ENCODE data around the gene RAP1A. TPM values are rescaled to one million over a fixed set of nuclear protein-coding genes. Genes with fewer than 3 reads are reported as not detected.

RAP1A gene
- total RNA-seq, 4 donors from 2014 or later: 61.4 to 167 (median 95.0) TPM

- TF ChIP-seq, protein P1, sequence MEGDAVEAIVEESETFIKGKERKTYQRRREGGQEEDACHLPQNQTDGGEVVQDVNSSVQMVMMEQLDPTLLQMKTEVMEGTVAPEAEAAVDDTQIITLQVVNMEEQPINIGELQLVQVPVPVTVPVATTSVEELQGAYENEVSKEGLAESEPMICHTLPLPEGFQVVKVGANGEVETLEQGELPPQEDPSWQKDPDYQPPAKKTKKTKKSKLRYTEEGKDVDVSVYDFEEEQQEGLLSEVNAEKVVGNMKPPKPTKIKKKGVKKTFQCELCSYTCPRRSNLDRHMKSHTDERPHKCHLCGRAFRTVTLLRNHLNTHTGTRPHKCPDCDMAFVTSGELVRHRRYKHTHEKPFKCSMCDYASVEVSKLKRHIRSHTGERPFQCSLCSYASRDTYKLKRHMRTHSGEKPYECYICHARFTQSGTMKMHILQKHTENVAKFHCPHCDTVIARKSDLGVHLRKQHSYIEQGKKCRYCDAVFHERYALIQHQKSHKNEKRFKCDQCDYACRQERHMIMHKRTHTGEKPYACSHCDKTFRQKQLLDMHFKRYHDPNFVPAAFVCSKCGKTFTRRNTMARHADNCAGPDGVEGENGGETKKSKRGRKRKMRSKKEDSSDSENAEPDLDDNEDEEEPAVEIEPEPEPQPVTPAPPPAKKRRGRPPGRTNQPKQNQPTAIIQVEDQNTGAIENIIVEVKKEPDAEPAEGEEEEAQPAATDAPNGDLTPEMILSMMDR (IDR thresholded peaks at IDR 0.05; ENCODE audit: low read depth): no peak
Measured at GRCh38 chr1:111611986-111612385, 7.6 kb upstream of the RAP1A start.

GRCh38 chr1:111615870-111616715, 3.5 kb upstream of the RAP1A start:
- TF ChIP-seq, protein P1 (IDR thresholded peaks at IDR 0.05; ENCODE audit: low read depth): no peak

DNA sequence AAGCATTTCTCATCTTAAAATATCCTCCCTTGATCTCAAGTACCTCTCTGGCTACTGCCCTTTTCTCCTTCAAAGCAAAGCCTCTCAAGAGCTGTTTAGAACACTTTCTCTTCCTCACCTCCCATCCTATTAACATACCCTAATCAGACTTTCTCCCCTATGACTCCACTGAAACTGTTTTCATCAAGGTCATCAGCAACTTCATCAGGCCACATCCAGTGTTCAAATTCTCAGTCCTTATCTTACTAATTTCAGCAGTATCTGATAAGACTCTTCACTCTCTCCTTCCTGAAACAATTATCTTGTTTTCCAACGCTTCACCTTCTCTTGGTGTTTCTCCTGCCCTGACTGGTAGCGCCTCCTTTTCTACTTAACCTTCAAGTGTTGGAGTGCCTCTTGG, 1.5 kb upstream of the RAP1A start:
- TF ChIP-seq, protein P1 (IDR thresholded peaks at IDR 0.05; ENCODE audit: low read depth): no peak

- TF ChIP-seq, protein P1 (IDR thresholded peaks at IDR 0.05; ENCODE audit: low read depth): no peak
Measured at GRCh38 chr1:111618961-111619634, 491 bp upstream of the RAP1A start.

GRCh38 chr1:111620441-111620971, 917 bp downstream of the RAP1A start:
- TF ChIP-seq, protein P1 (IDR thresholded peaks at IDR 0.05; ENCODE audit: low read depth): no peak

DNA sequence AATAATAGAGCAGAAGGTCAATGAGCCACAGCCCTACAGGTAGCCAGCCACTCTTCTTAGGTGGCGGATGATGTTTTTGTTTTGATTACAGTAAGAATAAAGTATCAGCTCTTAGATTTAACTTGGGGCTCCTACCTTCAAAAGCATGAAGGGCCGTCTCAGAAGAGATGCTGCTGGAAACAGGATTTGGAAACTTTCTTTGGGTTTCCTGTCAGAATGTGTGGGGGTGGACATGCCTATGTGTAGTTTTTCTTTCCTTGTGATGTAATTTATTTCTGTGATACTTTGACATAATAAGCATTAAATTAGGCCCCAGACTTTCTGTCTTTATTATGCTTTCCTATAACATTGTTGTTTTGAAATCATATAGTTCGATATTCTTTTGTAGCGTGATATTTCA, 1.5 kb downstream of the RAP1A start:
- TF ChIP-seq, protein P1 (IDR thresholded peaks at IDR 0.05; ENCODE audit: low read depth): no peak

DNA sequence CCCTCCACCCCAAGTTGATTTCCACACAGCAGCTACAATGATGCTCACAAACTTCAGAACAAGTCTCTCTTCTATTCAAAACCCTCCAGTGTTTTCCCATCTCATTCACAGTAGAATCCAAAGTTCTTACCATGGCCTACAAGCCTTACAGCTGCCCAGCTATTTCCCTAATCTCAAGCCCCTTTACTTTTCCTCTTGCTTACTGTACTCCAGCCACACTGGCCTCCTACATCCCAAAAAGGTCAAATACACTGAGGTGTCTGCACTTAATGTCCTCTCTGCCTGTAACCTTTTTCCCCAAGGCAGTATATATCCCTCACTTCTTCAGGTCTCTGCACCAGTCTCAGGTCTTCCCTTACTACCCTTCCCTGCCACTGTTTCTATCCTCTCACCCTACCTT, 2.6 kb downstream of the RAP1A start:
- TF ChIP-seq, protein P1 (IDR thresholded peaks at IDR 0.05; ENCODE audit: low read depth): no peak
